Right hindlimb (tissue), 1 donor: ENCODE data around the gene C2CD3.

ENCODE experiments used
- DNase-seq: peaks from one replicate; pipeline ENCODE4 v3.0.0-alpha.2; 2018

The C2CD3 gene

GRCh38 chr11:74170694-74171629 is at the start of gene C2CD3, which contains the start of gene PPME1:
TSS of gene C2CD3 (minus strand) at chr11:74171002. CDS start at chr11:74170792, 210 bp downstream.
TSS of gene PPME1 (plus strand) at chr11:74171289. CDS start at chr11:74171422, 133 bp downstream.
- DNase-seq: peak; percentile 100

GRCh38 chr11:74220376-74220775 is 49.6 kb upstream of the C2CD3 start:
- no peak for DNase-seq

GRCh38 chr11:74212533-74212932 is 41.7 kb upstream of the C2CD3 start:
- no peak for DNase-seq

GRCh38 chr11:74208507-74208906 is 37.7 kb upstream of the C2CD3 start:
- DNase-seq: no peak

- no peak for DNase-seq
These were observed 35.9 kb upstream of the C2CD3 start for GRCh38 chr11:74206746-74207145.

- DNase-seq: no peak
These were observed 34.4 kb upstream of the C2CD3 start for GRCh38 chr11:74205181-74205580.

- no peak for DNase-seq
These were observed 33.9 kb upstream of the C2CD3 start for GRCh38 chr11:74204701-74205100.

- DNase-seq: no peak
These were observed 33.2 kb upstream of the C2CD3 start for GRCh38 chr11:74203966-74204365.

- DNase-seq: no peak
These were observed 26.1 kb upstream of the C2CD3 start for GRCh38 chr11:74196781-74197486.

GRCh38 chr11:74195828-74196227 is 25.0 kb upstream of the C2CD3 start:
- no peak for DNase-seq

GRCh38 chr11:74185695-74186094 is 14.9 kb upstream of the C2CD3 start:
- no peak for DNase-seq

- no peak for DNase-seq
These were observed 14.5 kb upstream of the C2CD3 start for GRCh38 chr11:74185285-74185684.

GRCh38 chr11:74182635-74183034 is 11.8 kb upstream of the C2CD3 start:
- DNase-seq: no peak

GRCh38 chr11:74179234-74180052 is 8.6 kb upstream of the C2CD3 start:
- no peak for DNase-seq

- DNase-seq: no peak
These were observed 5.1 kb upstream of the C2CD3 start for GRCh38 chr11:74175920-74176319.

- DNase-seq: no peak
These were observed 1.2 kb upstream of the C2CD3 start for GRCh38 chr11:74171997-74172396.

GRCh38 chr11:74171630-74171968 is 797 bp upstream of the C2CD3 start:
- no peak for DNase-seq

- DNase-seq: no peak
These were observed 904 bp downstream of the C2CD3 start for GRCh38 chr11:74169738-74170458.

- DNase-seq: no peak
These were observed 2.0 kb downstream of the C2CD3 start for GRCh38 chr11:74168838-74169237.

GRCh38 chr11:74162681-74163467 is 7.9 kb downstream of the C2CD3 start:
- DNase-seq: no peak

GRCh38 chr11:74159642-74160041 is 11.2 kb downstream of the C2CD3 start:
- DNase-seq: no peak

- DNase-seq: no peak
These were observed 13.6 kb downstream of the C2CD3 start for GRCh38 chr11:74157169-74157568.
